Measurements from ENCODE around the gene HCN3. TPM values are rescaled to one million over a fixed set of nuclear protein-coding genes. Genes with fewer than 3 reads are reported as not detected.
"Not testable (repeated sequence)": the region's sequence is repeated elsewhere in the genome, so short reads cannot be mapped to it uniquely, and the experiment has no call there.

The HCN3 gene
- total RNA-seq, 1 experiment from 2014 or later: 19.6 TPM

GRCh38 chr1:155287987-155288543, 10.8 kb downstream of the HCN3 start:
- Mint-ChIP-seq H3K9me3 (ENCODE audit: low read depth, unreplicated experiment) (no peaks in the 10 kb centered on the region), H3K27me3 (ENCODE audit: unreplicated experiment) (no peaks in the 10 kb centered on the region), H3K4me1 (ENCODE audit: low read depth, unreplicated experiment) (no peaks in the 10 kb centered on the region), H3K27ac (ENCODE audit: unreplicated experiment) (no peak overlapping the region), H3K36me3 (ENCODE audit: insufficient read depth, unreplicated experiment) (peaks cover 8% of the 10 kb centered on the region), H3K4me3 (ENCODE audit: low read depth, unreplicated experiment) (no peak overlapping the region)
- CTCF ChIA-PET: interaction anchor here (0.7 kb wide), 1 partner anchor 703 kb away, joined by 8 read pairs; no protein-coding TSS in a partner anchor
- no peak for TF ChIP-seq CTCF (IDR thresholded peaks at IDR 0.05; ENCODE audit: unreplicated experiment)
- no peak for DNase-seq
- no TSS peak for BruUV-seq (replicated peaks)
- intact Hi-C loops (cut with micrococcal nuclease; ENCODE audit: unreplicated experiment): no loop called here

GRCh38 chr1:155291006-155291405, 13.7 kb downstream of the HCN3 start:
- H3K27ac Mint-ChIP-seq (ENCODE audit: unreplicated experiment); H3K9me3 Mint-ChIP-seq (ENCODE audit: low read depth, unreplicated experiment); DNase-seq; H3K36me3 Mint-ChIP-seq (ENCODE audit: insufficient read depth, unreplicated experiment); H3K4me3 Mint-ChIP-seq (ENCODE audit: low read depth, unreplicated experiment); intact Hi-C loops (cut with micrococcal nuclease; ENCODE audit: unreplicated experiment); H3K4me1 Mint-ChIP-seq (ENCODE audit: low read depth, unreplicated experiment); CTCF ChIA-PET; BruUV-seq (replicated peaks): not testable (repeated sequence)
- peaks cover 19% of the 10 kb centered on the region for H3K27me3 Mint-ChIP-seq (ENCODE audit: unreplicated experiment)

GRCh38 chr1:155293086-155293749, 16.0 kb downstream of the HCN3 start:
- Mint-ChIP-seq H3K4me1 (ENCODE audit: low read depth, unreplicated experiment) (no peaks in the 10 kb centered on the region), H3K36me3 (ENCODE audit: insufficient read depth, unreplicated experiment) (no peaks in the 10 kb centered on the region), H3K27ac (ENCODE audit: unreplicated experiment) (no peak overlapping the region), H3K27me3 (ENCODE audit: unreplicated experiment) (peaks cover 41% of the 10 kb centered on the region), H3K9me3 (ENCODE audit: low read depth, unreplicated experiment) (no peaks in the 10 kb centered on the region), H3K4me3 (ENCODE audit: low read depth, unreplicated experiment) (no peak overlapping the region)
- intact Hi-C loops (cut with micrococcal nuclease; ENCODE audit: unreplicated experiment): no loop called here
- DNase-seq: no peak
- no peak for TF ChIP-seq CTCF (IDR thresholded peaks at IDR 0.05; ENCODE audit: unreplicated experiment)
- CTCF ChIA-PET: interaction anchor here (0.6 kb wide), 1 partner anchor 18 kb away, joined by 4 read pairs; no protein-coding TSS in a partner anchor
- no TSS peak for BruUV-seq (replicated peaks)

- H3K36me3 Mint-ChIP-seq (ENCODE audit: insufficient read depth, unreplicated experiment): no peaks in the 10 kb centered on the region
- H3K27ac Mint-ChIP-seq (ENCODE audit: unreplicated experiment): no peak overlapping the region
- no peak for DNase-seq
- no peak overlapping the region for H3K4me3 Mint-ChIP-seq (ENCODE audit: low read depth, unreplicated experiment)
- no peak for TF ChIP-seq CTCF (IDR thresholded peaks at IDR 0.05; ENCODE audit: unreplicated experiment)
- CTCF ChIA-PET: no interaction called here
- peaks cover 42% of the 10 kb centered on the region for H3K27me3 Mint-ChIP-seq (ENCODE audit: unreplicated experiment)
- BruUV-seq (replicated peaks): no TSS peak
- intact Hi-C loops (cut with micrococcal nuclease; ENCODE audit: unreplicated experiment): no loop called here
- H3K4me1 Mint-ChIP-seq (ENCODE audit: low read depth, unreplicated experiment): no peaks in the 10 kb centered on the region
- H3K9me3 Mint-ChIP-seq (ENCODE audit: low read depth, unreplicated experiment): no peaks in the 10 kb centered on the region
Observed at GRCh38 chr1:155294520-155295182, 17.4 kb downstream of the HCN3 start.

Data from Calu3 (cell line).